Mammary epithelial cell (primary cell): Measurements from ENCODE around the gene UBE2R2.

Experiments used
- EZH2 ChIP-seq: IDR thresholded peaks from 2 replicates; pipeline ENCODE4 v1.6.1; 2012; ENCODE audit warnings: low read length, inconsistent platforms, borderline replicate concordance
- TF ChIP-seq, protein P1 (sequence below), 2 donors: IDR thresholded peaks in 1 of 2; conservative IDR thresholded peaks in 1 of 2; 2 replicates each; pipeline ENCODE4 v1.5.1; 2011 to 2012; ENCODE audit warnings: inconsistent platforms in 2 of 2, low read length in 2 of 2, mild to moderate bottlenecking in 2 of 2, control low read depth in 1 of 2, low read depth in 1 of 2; ENCODE audit not compliant: insufficient read depth in 1 of 2; ENCODE audit errors: extremely low read depth in 1 of 2

DNA sequence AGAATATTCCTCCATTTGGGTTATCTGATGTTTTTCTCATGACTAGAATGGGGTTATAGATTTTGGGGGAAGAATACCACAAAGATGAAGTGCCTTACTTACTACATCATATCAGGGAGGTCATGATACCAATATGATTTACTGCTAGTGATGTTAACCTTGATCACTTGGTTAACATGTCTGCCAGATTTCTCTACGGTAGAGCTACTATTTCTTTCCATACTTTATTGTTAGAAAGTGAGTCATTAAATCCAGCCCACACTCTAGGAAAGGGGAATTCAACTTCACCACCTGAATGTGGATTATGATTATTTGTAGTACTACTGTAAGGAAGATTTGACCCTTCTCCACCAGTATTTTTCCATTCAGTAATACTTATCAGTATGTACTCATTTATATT, 64.7 kb downstream of the UBE2R2 start:
- TF ChIP-seq, protein P1, sequence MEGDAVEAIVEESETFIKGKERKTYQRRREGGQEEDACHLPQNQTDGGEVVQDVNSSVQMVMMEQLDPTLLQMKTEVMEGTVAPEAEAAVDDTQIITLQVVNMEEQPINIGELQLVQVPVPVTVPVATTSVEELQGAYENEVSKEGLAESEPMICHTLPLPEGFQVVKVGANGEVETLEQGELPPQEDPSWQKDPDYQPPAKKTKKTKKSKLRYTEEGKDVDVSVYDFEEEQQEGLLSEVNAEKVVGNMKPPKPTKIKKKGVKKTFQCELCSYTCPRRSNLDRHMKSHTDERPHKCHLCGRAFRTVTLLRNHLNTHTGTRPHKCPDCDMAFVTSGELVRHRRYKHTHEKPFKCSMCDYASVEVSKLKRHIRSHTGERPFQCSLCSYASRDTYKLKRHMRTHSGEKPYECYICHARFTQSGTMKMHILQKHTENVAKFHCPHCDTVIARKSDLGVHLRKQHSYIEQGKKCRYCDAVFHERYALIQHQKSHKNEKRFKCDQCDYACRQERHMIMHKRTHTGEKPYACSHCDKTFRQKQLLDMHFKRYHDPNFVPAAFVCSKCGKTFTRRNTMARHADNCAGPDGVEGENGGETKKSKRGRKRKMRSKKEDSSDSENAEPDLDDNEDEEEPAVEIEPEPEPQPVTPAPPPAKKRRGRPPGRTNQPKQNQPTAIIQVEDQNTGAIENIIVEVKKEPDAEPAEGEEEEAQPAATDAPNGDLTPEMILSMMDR (conservative IDR thresholded peaks at IDR 0.05 in 1 of 2, IDR thresholded peaks at IDR 0.05 in 1 of 2; ENCODE audit: extremely low read depth in 1 of 2, insufficient read depth in 1 of 2, low read depth in 1 of 2, low read length in 2 of 2): no peak
- no peak for TF ChIP-seq EZH2
